Activated gamma-delta T cell treated with Interleukin-2 at 50 U/mL for 16 hours (primary cell): ENCODE results near the gene UBE2R2.
"Not testable (repeated sequence)": the region's sequence is repeated elsewhere in the genome, so short reads cannot be mapped to it uniquely, and the experiment has no call there.

Source experiments
- DNase-seq: peaks from one replicate; pipeline ENCODE4 v3.0.0-alpha.2; 2020

The UBE2R2 gene

GRCh38 chr9:33816327-33817252, at the start of gene UBE2R2:
Gene UBE2R2 (plus strand): TSS chr9:33817160. CDS start chr9:33817758, 598 bp downstream.
- DNase-seq, result peak; percentile 89

- not testable (repeated sequence) for DNase-seq
Observed at GRCh38 chr9:33770156-33770880, 46.6 kb upstream of the UBE2R2 start.

GRCh38 chr9:33773135-33773534, 43.8 kb upstream of the UBE2R2 start:
- not testable (repeated sequence) for DNase-seq

GRCh38 chr9:33774074-33774659, 42.8 kb upstream of the UBE2R2 start:
- not testable (repeated sequence) for DNase-seq

GRCh38 chr9:33776578-33776977, 40.4 kb upstream of the UBE2R2 start:
- DNase-seq, result no peak

- peak; percentile 44 for DNase-seq
Observed at GRCh38 chr9:33778700-33779351, 38.1 kb upstream of the UBE2R2 start.

GRCh38 chr9:33780276-33780675, 36.7 kb upstream of the UBE2R2 start:
- no peak for DNase-seq

- DNase-seq, result no peak
Observed at GRCh38 chr9:33781736-33782135, 35.2 kb upstream of the UBE2R2 start.

GRCh38 chr9:33782395-33783152, 34.4 kb upstream of the UBE2R2 start:
- no peak for DNase-seq

- no peak for DNase-seq
Observed at GRCh38 chr9:33785914-33786313, 31.0 kb upstream of the UBE2R2 start.

GRCh38 chr9:33786681-33787080, 30.3 kb upstream of the UBE2R2 start:
- DNase-seq, result no peak

- DNase-seq, result no peak
Observed at GRCh38 chr9:33787839-33788238, 29.1 kb upstream of the UBE2R2 start.

GRCh38 chr9:33789429-33789828, 27.5 kb upstream of the UBE2R2 start:
- DNase-seq, result not testable (repeated sequence)

GRCh38 chr9:33791117-33791516, 25.8 kb upstream of the UBE2R2 start:
- no peak for DNase-seq

GRCh38 chr9:33793496-33793895, 23.5 kb upstream of the UBE2R2 start:
- DNase-seq, result not testable (repeated sequence)

- DNase-seq, result no peak
Observed at GRCh38 chr9:33794560-33794959, 22.4 kb upstream of the UBE2R2 start.

GRCh38 chr9:33795281-33795680, 21.7 kb upstream of the UBE2R2 start, which contains the start of gene PRSS3:
Gene PRSS3 (plus strand): TSS chr9:33795561. CDS start chr9:33795574, 13 bp downstream.
- no peak for DNase-seq

GRCh38 chr9:33795819-33796218, 21.1 kb upstream of the UBE2R2 start:
- DNase-seq, result no peak

- not testable (repeated sequence) for DNase-seq
Observed at GRCh38 chr9:33796679-33797078, 20.3 kb upstream of the UBE2R2 start.

- DNase-seq, result no peak
Observed at GRCh38 chr9:33797837-33798236, 19.1 kb upstream of the UBE2R2 start.

GRCh38 chr9:33798545-33798944, 18.4 kb upstream of the UBE2R2 start:
- DNase-seq, result no peak
